K562 (cell line): ENCODE results near the gene LYAR. TPM values are rescaled to one million over a fixed set of nuclear protein-coding genes. Genes with fewer than 3 reads are reported as not detected.

Source experiments
- ARID1B ChIP-seq: fragments of 450-650 bp; IDR thresholded peaks from 2 replicates; pipeline ENCODE4 v1.6.1; 2016; ENCODE audit warnings: antibody characterized with exemption, mild to moderate bottlenecking, inconsistent platforms
- ASH1L ChIP-seq: fragments of 450-650 bp; IDR thresholded peaks from 2 replicates; pipeline ENCODE4 v1.6.1; 2018; ENCODE audit warnings: borderline replicate concordance, mild to moderate bottlenecking, low read depth; ENCODE audit not compliant: partially characterized antibody
- C11orf30 ChIP-seq: fragments of 450-650 bp; IDR thresholded peaks from 2 replicates; pipeline ENCODE4 v1.6.1; 2016; ENCODE audit warnings: low read depth, mild to moderate bottlenecking
- HDAC2 ChIP-seq: fragments of 450-650 bp; IDR thresholded peaks from 2 replicates; pipeline ENCODE4 v1.6.1; 2016; ENCODE audit warnings: mild to moderate bottlenecking
- HSF4 ChIP-seq: fragments of 250-450 bp; sonication (Bioruptor Pico); IDR thresholded peaks from 2 replicates; pipeline ENCODE4 v2.1.2; 2022; ENCODE audit warnings: mild to moderate bottlenecking, moderate library complexity, borderline replicate concordance
- ID3 ChIP-seq, 2 experiments: fragments of 250-450 bp in 1 of 2; fragments of 450-650 bp in 1 of 2; sonication (Bioruptor Pico) in 1 of 2; IDR thresholded peaks; 2 replicates each; pipeline versions ENCODE4 v1.6.1 to v1.8.0; 2016 to 2021; ENCODE audit warnings: mild to moderate bottlenecking in 2 of 2, moderate library complexity in 2 of 2, missing compliant biosample characterization in 1 of 2, missing genetic modification characterization in 1 of 2
- LEF1 ChIP-seq: fragments of 450-650 bp; IDR thresholded peaks from 2 replicates; pipeline ENCODE4 v1.6.1; 2016; ENCODE audit warnings: mild to moderate bottlenecking
- MCM7 ChIP-seq, 2 experiments: fragments of 450-650 bp; IDR thresholded peaks; 2 replicates each; pipeline ENCODE4 v1.6.1; 2016 to 2018
- MYC ChIP-seq, 2 experiments: fragments of 250-450 bp in 1 of 2; sonication (Bioruptor Pico) in 1 of 2; IDR thresholded peaks; 2 replicates each; pipeline versions ENCODE4 v1.5.1 to v1.6.1; 2012 to 2021; ENCODE audit warnings: low read depth in 2 of 2, borderline replicate concordance in 1 of 2, improper control_type of control experiment in 1 of 2, low read length in 1 of 2, mild to moderate bottlenecking in 1 of 2, moderate library complexity in 1 of 2
- NRF1 ChIP-seq, 2 experiments: fragments of 450-650 bp; IDR thresholded peaks in 1 of 2; conservative IDR thresholded peaks in 1 of 2; 2 replicates each; pipeline ENCODE4 v1.6.1; 2014; ENCODE audit warnings: mild to moderate bottlenecking in 2 of 2
- POLR3G ChIP-seq: IDR thresholded peaks from 2 replicates; pipeline ENCODE4 v1.6.1; 2011; ENCODE audit not compliant: insufficient read length, insufficient replicate concordance; ENCODE audit errors: extremely low read depth
- RHOXF2B ChIP-seq: fragments of 250-450 bp; sonication (Bioruptor Pico); conservative IDR thresholded peaks from 2 replicates; pipeline ENCODE4 v1.5.1; 2021
- SOX6 ChIP-seq: fragments of 450-650 bp; IDR thresholded peaks from 2 replicates; pipeline ENCODE4 v1.6.1; 2014; ENCODE audit warnings: mild to moderate bottlenecking
- TEAD4 ChIP-seq, 2 experiments: sonication (generic) in 1 of 2; formaldehyde crosslinking in 1 of 2; IDR thresholded peaks; 2 replicates each; pipeline versions ENCODE4 v1.6.1 to v1.8.0; 2012 to 2022; ENCODE audit warnings: borderline replicate concordance in 1 of 2, inconsistent platforms in 1 of 2, low read length in 1 of 2, mild to moderate bottlenecking in 1 of 2, missing genetic modification reagents in 1 of 2
- U2AF1 ChIP-seq: fragments of 200-400 bp; formaldehyde crosslinking; optimal IDR thresholded peaks from 2 replicates; pipeline ENCODE3; 2017; ENCODE audit warnings: mild to moderate bottlenecking, low read depth, low read length, moderate library complexity
- U2AF2 ChIP-seq: fragments of 200-400 bp; formaldehyde crosslinking; optimal IDR thresholded peaks from 2 replicates; pipeline ENCODE3; 2017; ENCODE audit warnings: low read depth, mild to moderate bottlenecking, low read length
- ZNF121 ChIP-seq: sonication (generic); formaldehyde crosslinking; conservative IDR thresholded peaks from 2 replicates; pipeline ENCODE4 v1.8.0; 2022; ENCODE audit warnings: missing genetic modification reagents
- ZNF311 ChIP-seq: fragments of 250-450 bp; sonication (Bioruptor Pico); IDR thresholded peaks from 2 replicates; pipeline ENCODE4 v1.4.0; 2020; ENCODE audit warnings: mild to moderate bottlenecking, moderate library complexity
- ZNF431 ChIP-seq: sonication (generic); formaldehyde crosslinking; IDR thresholded peaks from 2 replicates; pipeline ENCODE4 v1.8.0; 2022; ENCODE audit warnings: mild to moderate bottlenecking, missing genetic modification reagents
- ZNF695 ChIP-seq: fragments of 450-650 bp; formaldehyde crosslinking; IDR thresholded peaks from 2 replicates; pipeline ENCODE4 v1.4.0; 2020; ENCODE audit warnings: mild to moderate bottlenecking, moderate library complexity
- ZNF830 ChIP-seq: fragments of 250-450 bp; sonication (Bioruptor Pico); IDR thresholded peaks from 2 replicates; pipeline ENCODE4 v1.5.0; 2021; ENCODE audit warnings: mild to moderate bottlenecking
- polyA plus RNA-seq, 8 experiments: library from polyadenylated mRNA; depleted of rRNA in 4 of 8; stranded (reverse) in 5 of 8; unstranded in 3 of 8; fragments of >200 nt; fragmentation: Nextera tagmentation in 2 of 8; fragmentation: Illumina TruSeq in 1 of 8; extraction: Ambion mirVana in 2 of 8; extraction: Trizol in 1 of 8; gene quantifications; 2 replicates each; pipeline versions ENCODE4 v1.2.1 to v1.2.3, GENCODE V29; 2011 to 2014; ENCODE audit warnings: inconsistent platforms in 1 of 8, missing spikeins in 1 of 8
- total RNA-seq, 7 experiments: library from RNA; depleted of rRNA in 6 of 7; stranded (reverse); fragments of >200 nt in 6 of 7; fragmentation: Illumina TruSeq in 2 of 7; extraction: Trizol in 2 of 7; gene quantifications; 2 replicates each; pipeline versions ENCODE4 v1.2.1 to v1.2.3, GENCODE V29; 2011 to 2021; ENCODE audit warnings: low replicate concordance in 1 of 7
- TF ChIP-seq, protein P1 (sequence below): fragments of 250-450 bp; sonication (Bioruptor Pico); IDR thresholded peaks from 2 replicates; pipeline ENCODE4 v1.4.0; 2020

LYAR gene
- total and polyA plus RNA-seq, 9 of the 15 experiments (the other 6 are each of a cell fraction or from before 2014, with no cell fraction given), result 28.3 to 172 (median 127) TPM

GRCh38 chr4:4323705-4324534 lies 34.0 kb upstream of the LYAR start (continued):
- TF ChIP-seq ID3 (CRISPR knock-in tag; IDR thresholded peaks at IDR 0.05), result no peak
- TF ChIP-seq ID3 (tag; IDR thresholded peaks at IDR 0.05), result peak; percentile 89
- TF ChIP-seq, protein P1, sequence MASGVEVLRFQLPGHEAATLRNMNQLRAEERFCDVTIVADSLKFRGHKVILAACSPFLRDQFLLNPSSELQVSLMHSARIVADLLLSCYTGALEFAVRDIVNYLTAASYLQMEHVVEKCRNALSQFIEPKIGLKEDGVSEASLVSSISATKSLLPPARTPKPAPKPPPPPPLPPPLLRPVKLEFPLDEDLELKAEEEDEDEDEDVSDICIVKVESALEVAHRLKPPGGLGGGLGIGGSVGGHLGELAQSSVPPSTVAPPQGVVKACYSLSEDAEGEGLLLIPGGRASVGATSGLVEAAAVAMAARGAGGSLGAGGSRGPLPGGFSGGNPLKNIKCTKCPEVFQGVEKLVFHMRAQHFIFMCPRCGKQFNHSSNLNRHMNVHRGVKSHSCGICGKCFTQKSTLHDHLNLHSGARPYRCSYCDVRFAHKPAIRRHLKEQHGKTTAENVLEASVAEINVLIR, result peak; percentile 47; the same call in 1 of the 2 replicates
- no peak for TF ChIP-seq U2AF2
- peak; percentile 74 for TF ChIP-seq HDAC2
- TF ChIP-seq C11orf30, result no peak
- TF ChIP-seq MCM7 (IDR thresholded peaks at IDR 0.05), result no peak
- TF ChIP-seq ZNF695 (CRISPR knock-in tag), result no peak
- peak; percentile 91 for TF ChIP-seq ARID1B
- TF ChIP-seq ZNF121, result no peak
- TF ChIP-seq HSF4 (CRISPR knock-in tag), result peak; percentile 84; the same call in 1 of the 2 replicates
- no peak; the same call in 1 of the 2 replicates for TF ChIP-seq MYC (IDR thresholded peaks at IDR 0.05; ENCODE audit: low read depth, low read length)
- TF ChIP-seq MYC (CRISPR knock-in tag; IDR thresholded peaks at IDR 0.05; ENCODE audit: borderline replicate concordance, low read depth), result no peak
- TF ChIP-seq U2AF1, result no peak
- no peak for TF ChIP-seq ZNF431 (CRISPR knock-in tag)
- TF ChIP-seq POLR3G, result no peak
- no peak for TF ChIP-seq RHOXF2B (CRISPR knock-in tag)
- peak; percentile 93 for TF ChIP-seq SOX6
- TF ChIP-seq ASH1L, result no peak
- peak; percentile 46; the same call in 1 of the 2 replicates for TF ChIP-seq LEF1
- TF ChIP-seq ZNF830 (CRISPR knock-in tag), result no peak
- peak; percentile 86 for TF ChIP-seq TEAD4 (IDR thresholded peaks at IDR 0.05; ENCODE audit: low read length)
- TF ChIP-seq TEAD4 (CRISPR knock-in tag; IDR thresholded peaks at IDR 0.05; ENCODE audit: borderline replicate concordance), result no peak
- TF ChIP-seq NRF1 (conservative IDR thresholded peaks at IDR 0.05 in 1 of 2, IDR thresholded peaks at IDR 0.05 in 1 of 2), result peak in 1 of 2 experiments; percentile 24; a peak in 1 of 4 replicates
- TF ChIP-seq ZNF311 (CRISPR knock-in tag), result peak; percentile 76
